ENCODE results near the gene SURF6.
"Not testable (repeated sequence)": the region's sequence is repeated elsewhere in the genome, so short reads cannot be mapped to it uniquely, and the experiment has no call there.

The SURF6 gene

GRCh38 chr9:133323991-133324703, 11.8 kb downstream of the SURF6 start:
- no peak overlapping the region for H3K4me3 ChIP-seq
- no peak for TF ChIP-seq CTCF (IDR thresholded peaks at IDR 0.05)
- no peak for DNase-seq (ENCODE audit: low spot score)
- no peak overlapping the region for H3K27ac ChIP-seq

DNA sequence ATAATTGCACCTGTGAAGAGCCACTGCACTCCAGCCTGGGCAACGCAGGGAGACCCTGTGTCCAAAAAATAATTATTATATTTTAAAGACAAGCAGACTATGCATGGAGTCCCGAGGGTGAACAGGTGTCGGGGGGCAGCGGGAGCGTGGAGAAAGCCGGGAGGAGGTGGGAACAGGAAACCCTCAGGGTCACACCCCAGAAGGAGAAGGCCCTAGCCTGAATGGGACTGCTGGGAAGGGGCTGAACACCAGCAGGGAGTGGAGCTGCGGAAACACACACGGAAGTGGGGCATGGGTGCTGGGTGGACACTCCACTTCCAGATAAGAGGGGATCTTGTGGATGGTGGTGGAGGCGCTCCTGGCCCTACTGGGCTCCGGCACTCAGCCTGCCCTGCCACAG, 12.8 kb downstream of the SURF6 start:
- TF ChIP-seq CTCF (IDR thresholded peaks at IDR 0.05): no peak
- no peak for DNase-seq (ENCODE audit: low spot score)
- no peak overlapping the region for H3K27ac ChIP-seq
- no peak overlapping the region for H3K4me3 ChIP-seq

- H3K4me3 ChIP-seq: no peak overlapping the region
- no peak overlapping the region for H3K27ac ChIP-seq
- TF ChIP-seq CTCF (IDR thresholded peaks at IDR 0.05): no peak
- no peak for DNase-seq (ENCODE audit: low spot score)
Measured at GRCh38 chr9:133322701-133323100, 13.3 kb downstream of the SURF6 start.

DNA sequence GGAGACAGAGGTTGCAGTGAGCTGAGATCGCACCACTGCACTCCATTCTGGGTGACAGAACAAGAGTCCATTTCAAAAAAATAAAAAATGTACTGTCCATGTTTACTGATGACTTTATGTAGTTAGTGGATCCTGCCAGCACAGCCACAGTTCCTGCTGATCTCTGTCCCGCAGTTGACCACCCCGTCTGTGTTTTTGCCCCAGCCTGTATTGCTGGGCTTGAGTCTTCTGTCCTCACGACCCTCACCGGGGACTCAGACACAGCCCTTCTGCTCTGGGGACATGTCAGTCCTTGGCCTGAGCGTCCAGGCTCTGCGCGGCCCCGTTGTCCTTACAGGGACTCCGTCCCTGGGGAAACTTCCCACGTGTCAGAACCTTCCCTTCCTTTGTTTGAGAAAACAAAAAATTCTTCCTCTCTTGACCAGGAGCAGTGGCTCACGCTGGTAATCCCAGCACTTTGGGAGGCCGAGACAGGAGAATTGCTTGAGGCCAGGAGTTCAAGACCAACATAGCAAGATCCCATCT, 14.5 kb downstream of the SURF6 start:
- TF ChIP-seq CTCF (IDR thresholded peaks at IDR 0.05): no peak
- H3K27ac ChIP-seq: no peak overlapping the region
- DNase-seq (ENCODE audit: low spot score): no peak

DNA sequence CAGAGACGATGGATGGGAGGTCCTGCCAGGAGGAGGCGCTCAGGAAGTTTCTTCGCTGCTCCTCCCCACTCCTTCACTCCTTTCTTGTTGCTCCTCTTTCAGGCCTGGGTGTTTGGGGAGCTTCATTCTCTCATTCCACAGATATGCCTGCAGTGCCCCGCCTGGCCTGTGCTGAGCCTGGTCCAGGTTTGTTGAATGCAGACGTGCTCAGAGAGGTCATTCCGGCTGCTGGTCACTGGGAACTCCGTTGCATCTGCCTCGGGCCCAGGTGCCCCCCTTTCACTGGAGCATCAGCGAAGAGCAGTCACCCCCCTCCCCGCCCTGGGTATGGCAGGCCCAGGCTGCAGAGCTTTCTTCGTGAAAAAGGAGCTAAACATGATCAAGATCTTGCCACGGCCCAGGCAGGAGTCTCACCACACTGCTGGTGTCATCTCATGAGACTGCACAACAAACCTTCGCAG, 15.5 kb downstream of the SURF6 start:
- no peak for DNase-seq (ENCODE audit: low spot score)

More for the DNA sequence above, 14.5 kb downstream of the SURF6 start:
- H3K4me3 ChIP-seq: no peak overlapping the region

DNA sequence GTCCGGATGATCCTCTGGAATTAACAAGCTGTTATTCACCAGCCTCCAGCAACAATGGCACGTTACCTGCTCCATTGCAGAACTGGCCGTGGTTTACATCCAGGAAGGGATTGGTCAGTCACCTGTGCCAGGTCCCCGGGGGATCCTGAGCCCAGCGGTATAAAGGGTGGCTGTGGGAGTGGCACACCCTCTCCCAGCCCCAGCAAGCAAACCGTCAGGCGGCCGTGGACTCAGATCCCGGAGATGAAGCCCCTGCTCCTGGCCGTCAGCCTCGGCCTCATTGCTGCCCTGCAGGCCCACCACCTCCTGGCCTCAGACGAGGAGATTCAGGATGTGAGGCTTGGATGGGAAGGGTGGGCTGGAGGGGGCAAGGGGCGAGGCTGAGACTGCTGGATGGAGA, 18.4 kb downstream of the SURF6 start:
- not testable (repeated sequence) for H3K4me3 ChIP-seq; DNase-seq (ENCODE audit: low spot score); H3K27ac ChIP-seq

More for the DNA sequence above, 15.5 kb downstream of the SURF6 start:
- no peak overlapping the region for H3K4me3 ChIP-seq
- no peak for TF ChIP-seq CTCF (IDR thresholded peaks at IDR 0.05)
- H3K27ac ChIP-seq: no peak overlapping the region

- Histone ChIP-seq H3K27ac (no peak overlapping the region), H3K4me3 (no peak overlapping the region)
- no peak for DNase-seq (ENCODE audit: low spot score)
- TF ChIP-seq CTCF (IDR thresholded peaks at IDR 0.05): no peak
Measured at GRCh38 chr9:133315997-133316396, 20.0 kb downstream of the SURF6 start.

Measured in coronary artery (tissue), 2 donors.